Measurements from ENCODE around the gene SIX1. TPM values are rescaled to one million over a fixed set of nuclear protein-coding genes. Genes with fewer than 3 reads are reported as not detected.

The SIX1 gene
- total RNA-seq, 1 experiment from 2014 or later, result 2.5 TPM

- no peak overlapping the region for H3K27ac ChIP-seq (ENCODE audit: low read depth, low read length)
- peaks cover 7% of the 10 kb centered on the region; the same call in 1 of the 2 replicates for H3K79me2 ChIP-seq (ENCODE audit: insufficient read depth, low read length)
- no peaks in the 10 kb centered on the region for H4K20me1 ChIP-seq (ENCODE audit: insufficient read depth)
- no peaks in the 10 kb centered on the region for H3K36me3 ChIP-seq (ENCODE audit: control insufficient read depth in 1 of 2, insufficient read depth in 2 of 2, low read length in 2 of 2)
- no peaks in the 10 kb centered on the region for H3K9me3 ChIP-seq (ENCODE audit: control insufficient read depth in 1 of 2, insufficient read depth in 1 of 2, low read depth in 1 of 2, low read length in 2 of 2)
- BruUV-seq (replicated peaks), result no TSS peak
- TF ChIP-seq EZH2phosphoT487 (IDR thresholded peaks at IDR 0.05; ENCODE audit: borderline replicate concordance), result no peak
- no peak for TF ChIP-seq MAX (IDR thresholded peaks at IDR 0.05)
- no peak for TF ChIP-seq POLR2AphosphoS5 (IDR thresholded peaks at IDR 0.05; ENCODE audit: low read depth, low read length)
- no peak for TF ChIP-seq EGR1 (IDR thresholded peaks at IDR 0.05; ENCODE audit: low read depth)
- no peak for TF ChIP-seq SIN3A (IDR thresholded peaks at IDR 0.05; ENCODE audit: low read depth)
- TF ChIP-seq ZNF274 (IDR thresholded peaks at IDR 0.05; ENCODE audit: low read depth, low read length), result no peak
- TF ChIP-seq TCF7L2 (IDR thresholded peaks at IDR 0.05; ENCODE audit: borderline replicate concordance, extremely low read depth, insufficient read depth, insufficient read length), result no peak
- H3K9ac ChIP-seq (ENCODE audit: low read length), result no peak overlapping the region
- RAD21 ChIA-PET (ENCODE audit: low non-redundant PET in 1 of 2, low total read pairs in 2 of 2, uncharacterized antibody in 2 of 2, unreplicated experiment in 2 of 2), result no interaction called here
- peak overlapping the region; percentile 80 for H3K4me2 ChIP-seq (ENCODE audit: low read length)
- H2AFZ ChIP-seq (ENCODE audit: low read depth, low read length, poor library complexity, severe bottlenecking), result peak overlapping the region; percentile 85
- intact Hi-C loops (cut with micrococcal nuclease), result no loop called here
- CTCF ChIA-PET, result no interaction called here
- ATAC-seq (no peak), DNase-seq (ENCODE audit: low read depth, low spot score) (no peak)
- peaks cover 16% of the 10 kb centered on the region; the same call in 1 of the 2 replicates for H3K27me3 ChIP-seq (ENCODE audit: insufficient read depth, low read length)
- POLR2A ChIA-PET, result no interaction called here
- H3K9me2 ChIP-seq (ENCODE audit: insufficient read depth), result no peaks in the 10 kb centered on the region
- H3K4me3 ChIP-seq (replicated peaks in 1 of 2; ENCODE audit: low read depth in 1 of 2, low read length in 2 of 2), result peak overlapping the region in 1 of 2 experiments; percentile 70; a peak in 2 of 4 replicates
- peaks cover 3 to 22% of the 10 kb centered on the region in 2 experiments; a peak in 2 of 4 replicates for H3K4me1 ChIP-seq (ENCODE audit: control insufficient read depth in 1 of 2, insufficient read depth in 2 of 2, low read length in 2 of 2)
These were observed 1.2 kb upstream of the SIX1 start for GRCh38 chr14:60650373-60650961.

GRCh38 chr14:60649875-60650372 is 647 bp upstream of the SIX1 start:
- Histone ChIP-seq H4K20me1 (ENCODE audit: insufficient read depth) (no peaks in the 10 kb centered on the region), H3K27me3 (ENCODE audit: insufficient read depth, low read length) (peaks cover 16% of the 10 kb centered on the region; the same call in 1 of the 2 replicates), H3K4me1 (ENCODE audit: control insufficient read depth in 1 of 2, insufficient read depth in 2 of 2, low read length in 2 of 2) (peaks cover 3 to 22% of the 10 kb centered on the region in 2 experiments; a peak in 2 of 4 replicates), H2AFZ (ENCODE audit: low read depth, low read length, poor library complexity, severe bottlenecking) (peak overlapping the region; percentile 85), H3K36me3 (ENCODE audit: control insufficient read depth in 1 of 2, insufficient read depth in 2 of 2, low read length in 2 of 2) (no peaks in the 10 kb centered on the region), H3K9ac (ENCODE audit: low read length) (peak overlapping the region; percentile 59; the same call in 1 of the 2 replicates), H3K9me3 (ENCODE audit: control insufficient read depth in 1 of 2, insufficient read depth in 1 of 2, low read depth in 1 of 2, low read length in 2 of 2) (no peaks in the 10 kb centered on the region), H3K4me3 (replicated peaks in 1 of 2; ENCODE audit: low read depth in 1 of 2, low read length in 2 of 2) (peak overlapping the region; percentile 50 to 70), H3K9me2 (ENCODE audit: insufficient read depth) (no peaks in the 10 kb centered on the region), H3K27ac (ENCODE audit: low read depth, low read length) (no peak overlapping the region), H3K4me2 (ENCODE audit: low read length) (peak overlapping the region; percentile 80), H3K79me2 (ENCODE audit: insufficient read depth, low read length) (peaks cover 7% of the 10 kb centered on the region; the same call in 1 of the 2 replicates)
- intact Hi-C loops (cut with micrococcal nuclease), result loop anchor here (5.0 kb wide), 1 partner anchor 72 kb away; the partner anchor contains the start of gene SIX4
- DNase-seq (ENCODE audit: low read depth, low spot score), result no peak
- ChIA-PET CTCF (no interaction called here), POLR2A (no interaction called here), RAD21 (ENCODE audit: low non-redundant PET in 1 of 2, low total read pairs in 2 of 2, uncharacterized antibody in 2 of 2, unreplicated experiment in 2 of 2) (no interaction called here)
- ATAC-seq, result peak; percentile 5; the same call in 1 of the 2 replicates
- no TSS peak for BruUV-seq (replicated peaks)
- TF ChIP-seq CEBPB (IDR thresholded peaks at IDR 0.05; ENCODE audit: low read depth) (no peak), SP1 (IDR thresholded peaks at IDR 0.05; ENCODE audit: low read depth) (no peak), POLR2A (IDR thresholded peaks at IDR 0.05; ENCODE audit: borderline replicate concordance, extremely low read depth, insufficient read depth, insufficient read length) (no peak), EZH2 (IDR thresholded peaks at IDR 0.05) (no peak), EGR1 (IDR thresholded peaks at IDR 0.05; ENCODE audit: low read depth) (no peak), JUND (IDR thresholded peaks at IDR 0.05) (no peak), REST (IDR thresholded peaks at IDR 0.05; ENCODE audit: low read depth) (no peak), TCF7L2 (IDR thresholded peaks at IDR 0.05; ENCODE audit: borderline replicate concordance, extremely low read depth, insufficient read depth, insufficient read length) (no peak), SRF (IDR thresholded peaks at IDR 0.05; ENCODE audit: low read depth) (no peak), YY1 (IDR thresholded peaks at IDR 0.05; ENCODE audit: extremely low read depth, insufficient replicate concordance, low read depth, low read length) (no peak), SIN3A (IDR thresholded peaks at IDR 0.05; ENCODE audit: low read depth) (no peak), ZNF274 (IDR thresholded peaks at IDR 0.05; ENCODE audit: low read depth, low read length) (no peak), POLR2AphosphoS5 (IDR thresholded peaks at IDR 0.05; ENCODE audit: low read depth, low read length) (no peak)
